HEK293T (cell line): Measurements from ENCODE around the gene RTN1.

ENCODE experiments used
- CTCF ChIA-PET: fragments of 350-600 bp; formaldehyde crosslinking; extraction: SDS; loops from one replicate; lab custom pipeline; 2021; ENCODE audit warnings: antibody characterized with exemption, inconsistent platforms; lab: Yijun Ruan, JAX
- POLR2A ChIA-PET: fragments of 350-600 bp; formaldehyde crosslinking; extraction: SDS; loops from one replicate; lab custom pipeline; 2020; ENCODE audit warnings: antibody characterized with exemption, inconsistent platforms; lab: Yijun Ruan, JAX
- DNase-seq: peaks from one replicate; pipeline ENCODE4 v3.0.0; 2012; ENCODE audit warnings: mixed read lengths; ENCODE audit errors: extremely low spot score
- ARNT ChIP-seq: fragments of 450-650 bp; IDR thresholded peaks from 2 replicates; pipeline ENCODE4 v1.6.1; 2017; ENCODE audit warnings: mild to moderate bottlenecking
- BHLHE40 ChIP-seq: fragments of 450-650 bp; IDR thresholded peaks from 2 replicates; pipeline ENCODE4 v1.6.1; 2016; ENCODE audit warnings: mild to moderate bottlenecking, moderate library complexity, borderline replicate concordance
- CTBP1 ChIP-seq: fragments of 450-650 bp; IDR thresholded peaks from 2 replicates; pipeline ENCODE4 v1.6.1; 2016; ENCODE audit warnings: borderline replicate concordance
- ELF4 ChIP-seq: fragments of 450-650 bp; IDR thresholded peaks from 2 replicates; pipeline ENCODE4 v1.6.1; 2017; ENCODE audit warnings: antibody characterized with exemption
- FOXA1 ChIP-seq: fragments of 450-650 bp; IDR thresholded peaks from 2 replicates; pipeline ENCODE4 v1.6.1; 2016; ENCODE audit warnings: mild to moderate bottlenecking
- FOXK2 ChIP-seq: fragments of 450-650 bp; IDR thresholded peaks from 2 replicates; pipeline ENCODE4 v1.6.1; 2016; ENCODE audit warnings: mild to moderate bottlenecking
- FOXM1 ChIP-seq: fragments of 450-650 bp; IDR thresholded peaks from 2 replicates; pipeline ENCODE4 v1.6.1; 2017; ENCODE audit warnings: mild to moderate bottlenecking, borderline replicate concordance
- HDGF ChIP-seq: fragments of 450-650 bp; IDR thresholded peaks from 2 replicates; pipeline ENCODE4 v1.6.1; 2017; ENCODE audit warnings: antibody characterized with exemption, borderline replicate concordance
- L3MBTL2 ChIP-seq: fragments of 450-650 bp; conservative IDR thresholded peaks from 2 replicates; pipeline ENCODE4 v1.6.1; 2016; ENCODE audit warnings: mild to moderate bottlenecking
- LEF1 ChIP-seq: fragments of 450-650 bp; IDR thresholded peaks from 2 replicates; pipeline ENCODE4 v1.6.1; 2017; ENCODE audit warnings: mild to moderate bottlenecking, borderline replicate concordance
- NFRKB ChIP-seq: fragments of 450-650 bp; IDR thresholded peaks from 2 replicates; pipeline ENCODE4 v1.6.1; 2016; ENCODE audit warnings: mild to moderate bottlenecking, moderate library complexity
- SP1 ChIP-seq: fragments of 450-650 bp; IDR thresholded peaks from 2 replicates; pipeline ENCODE4 v1.6.1; 2017
- SUZ12 ChIP-seq: fragments of 450-650 bp; IDR thresholded peaks from 2 replicates; pipeline ENCODE4 v1.6.1; 2016; ENCODE audit warnings: mild to moderate bottlenecking
- TARDBP ChIP-seq: fragments of 450-650 bp; IDR thresholded peaks from 2 replicates; pipeline ENCODE4 v1.6.1; 2016
- ZNF384 ChIP-seq: fragments of 450-650 bp; IDR thresholded peaks from 2 replicates; pipeline ENCODE4 v1.6.1; 2016
- TF ChIP-seq, protein P1 (sequence below): fragments of 450-650 bp; IDR thresholded peaks from 2 replicates; pipeline ENCODE4 v1.6.1; 2016

The RTN1 gene

DNA sequence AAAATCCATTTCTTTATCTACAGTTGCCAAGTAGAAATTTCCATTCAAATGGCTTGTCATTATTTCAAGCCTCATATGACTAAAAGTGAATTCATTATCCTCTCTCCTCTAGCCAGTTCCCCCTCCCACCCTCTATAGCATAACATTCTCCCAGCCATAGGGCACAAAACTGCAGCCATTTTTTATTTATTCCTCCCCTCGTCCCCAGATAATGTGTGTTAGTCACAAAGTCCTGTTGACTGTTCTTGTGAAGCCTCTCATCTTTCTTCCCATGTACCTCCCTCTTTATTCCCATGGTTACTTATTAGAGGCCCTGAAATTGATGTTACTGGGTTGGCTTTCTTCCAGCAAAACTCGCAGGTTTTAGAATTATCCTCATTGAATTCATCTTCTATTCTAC lies 13.2 kb downstream of the RTN1 start:
- DNase-seq, result no peak
- CTCF ChIA-PET, result interaction anchor here (0.9 kb wide), 1 partner anchor 12 kb away, joined by 3 read pairs; no protein-coding TSS in a partner anchor
- POLR2A ChIA-PET, result no interaction called here

DNA sequence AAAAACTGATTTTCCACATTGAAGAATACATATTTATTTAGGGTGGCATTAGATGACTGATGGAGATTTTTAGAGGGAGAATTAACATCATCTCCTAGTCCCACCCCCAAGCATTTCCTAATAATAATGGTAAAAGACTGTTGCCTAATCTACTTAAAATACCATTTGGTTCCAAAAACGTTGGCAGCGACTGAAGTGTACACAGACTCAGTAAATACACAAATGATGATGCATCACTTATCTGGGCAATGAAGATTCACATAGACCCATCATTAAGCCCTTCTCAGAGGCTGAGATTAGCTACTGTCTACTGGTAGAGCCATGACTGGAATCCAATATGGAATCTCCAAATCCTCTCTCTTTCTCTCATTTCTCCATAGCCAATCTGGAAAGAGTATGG lies 18.2 kb downstream of the RTN1 start:
- no peak for TF ChIP-seq FOXK2
- TF ChIP-seq SP1, result no peak
- no peak for TF ChIP-seq FOXM1
- no peak for TF ChIP-seq ELF4
- ChIA-PET POLR2A (no interaction called here), CTCF (no interaction called here)
- no peak for DNase-seq

More for the DNA sequence above, 13.2 kb downstream of the RTN1 start:
- no peak for TF ChIP-seq HDGF
- no peak for TF ChIP-seq TARDBP
- no peak for TF ChIP-seq FOXA1
- TF ChIP-seq ARNT, result no peak
- TF ChIP-seq ELF4, result no peak
- no peak for TF ChIP-seq LEF1
- no peak for TF ChIP-seq FOXM1
- TF ChIP-seq BHLHE40, result no peak
- TF ChIP-seq L3MBTL2, result no peak
- TF ChIP-seq FOXK2, result no peak
- TF ChIP-seq NFRKB, result no peak
- no peak for TF ChIP-seq SUZ12

DNA sequence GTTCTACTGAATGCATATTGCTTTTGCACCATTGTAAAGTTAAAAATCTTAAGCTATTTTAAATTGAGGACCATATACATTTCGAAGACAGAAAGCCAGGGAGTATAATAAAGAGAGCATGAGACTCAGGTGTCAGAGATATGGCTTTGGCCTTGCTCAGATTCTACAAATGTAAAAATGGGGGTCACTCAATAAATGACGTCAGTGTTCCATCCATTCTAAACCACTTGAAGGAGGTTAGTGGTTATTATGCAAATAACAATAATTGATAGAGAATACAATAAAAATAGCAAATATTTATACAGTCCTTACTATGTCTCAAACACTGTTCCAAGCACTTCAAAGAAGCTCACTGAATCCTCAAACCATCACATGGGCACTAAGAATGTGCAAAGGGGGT lies 20.1 kb downstream of the RTN1 start:
- ChIA-PET POLR2A (no interaction called here), CTCF (no interaction called here)
- TF ChIP-seq FOXA1 (no peak), ARNT (no peak), NFRKB (no peak), SP1 (no peak), ELF4 (no peak), ZNF384 (no peak), FOXM1 (no peak), CTBP1 (no peak), HDGF (no peak), TARDBP (no peak), LEF1 (no peak), L3MBTL2 (no peak), SUZ12 (no peak), FOXK2 (no peak), BHLHE40 (no peak)
- TF ChIP-seq, protein P1, sequence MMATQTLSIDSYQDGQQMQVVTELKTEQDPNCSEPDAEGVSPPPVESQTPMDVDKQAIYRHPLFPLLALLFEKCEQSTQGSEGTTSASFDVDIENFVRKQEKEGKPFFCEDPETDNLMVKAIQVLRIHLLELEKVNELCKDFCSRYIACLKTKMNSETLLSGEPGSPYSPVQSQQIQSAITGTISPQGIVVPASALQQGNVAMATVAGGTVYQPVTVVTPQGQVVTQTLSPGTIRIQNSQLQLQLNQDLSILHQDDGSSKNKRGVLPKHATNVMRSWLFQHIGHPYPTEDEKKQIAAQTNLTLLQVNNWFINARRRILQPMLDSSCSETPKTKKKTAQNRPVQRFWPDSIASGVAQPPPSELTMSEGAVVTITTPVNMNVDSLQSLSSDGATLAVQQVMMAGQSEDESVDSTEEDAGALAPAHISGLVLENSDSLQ, result no peak
- no peak for DNase-seq

DNA sequence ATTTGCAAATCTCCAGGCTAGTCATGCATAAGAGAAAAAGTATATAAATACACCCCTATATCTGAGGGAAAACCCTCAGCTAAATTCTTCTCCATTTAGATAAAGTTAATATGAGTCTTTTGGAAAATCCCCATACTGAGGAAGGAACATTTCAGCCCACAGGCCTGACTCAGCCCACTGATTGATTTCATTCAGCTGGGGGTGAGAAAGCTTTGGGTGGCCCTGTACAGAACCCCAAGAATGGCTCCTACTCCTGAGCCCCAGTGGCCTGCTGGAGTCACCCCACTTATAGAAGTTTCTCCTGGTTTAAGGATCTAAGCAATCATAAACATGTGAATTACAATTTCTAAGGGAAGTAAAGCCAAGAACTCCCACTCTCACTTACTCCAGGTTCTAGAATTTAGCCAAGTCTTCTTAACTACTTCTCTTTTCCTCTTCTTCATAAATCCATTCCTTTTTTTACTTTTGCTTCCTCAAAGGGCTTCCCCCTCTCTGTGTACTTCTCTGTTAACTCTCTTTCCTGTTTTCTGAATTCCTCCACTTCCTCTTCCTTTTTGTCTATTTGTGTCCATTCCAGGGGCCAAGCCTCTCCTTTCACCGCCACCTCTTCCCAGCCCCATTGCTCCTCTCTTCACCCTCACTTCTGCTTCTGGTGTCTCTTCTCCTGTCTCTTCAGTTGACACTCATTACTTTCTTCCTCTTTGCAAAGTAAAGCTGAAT lies 21.0 kb downstream of the RTN1 start:
- CTCF ChIA-PET, result no interaction called here
- POLR2A ChIA-PET, result no interaction called here
- no peak for DNase-seq
- TF ChIP-seq FOXK2, result no peak
- TF ChIP-seq SP1, result no peak
- TF ChIP-seq L3MBTL2, result no peak
- TF ChIP-seq HDGF, result no peak
- no peak for TF ChIP-seq ELF4
- no peak for TF ChIP-seq CTBP1
- TF ChIP-seq, protein P1, result no peak
- TF ChIP-seq LEF1, result no peak
- no peak for TF ChIP-seq BHLHE40
- TF ChIP-seq SUZ12, result no peak
- no peak for TF ChIP-seq TARDBP
- no peak for TF ChIP-seq ARNT

DNA sequence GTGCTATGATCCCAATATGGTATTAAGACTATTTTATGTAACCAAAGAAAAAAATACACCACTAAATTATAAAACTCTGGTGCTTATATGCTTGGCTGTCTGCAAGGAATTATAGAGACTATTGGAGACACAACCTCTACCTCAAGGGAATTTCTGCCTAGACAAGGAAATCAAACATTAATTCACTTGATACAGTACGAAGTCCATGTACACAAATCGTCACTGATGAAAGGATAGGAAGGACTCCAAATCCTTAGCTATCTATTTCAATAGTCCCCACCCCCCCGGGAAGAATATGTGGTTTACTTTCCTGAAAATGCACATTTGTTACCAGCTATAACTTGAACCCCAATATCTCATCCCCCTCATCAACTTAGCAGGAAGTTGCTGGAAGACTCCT lies 21.9 kb downstream of the RTN1 start:
- no peak for DNase-seq
- ChIA-PET CTCF (no interaction called here), POLR2A (no interaction called here)
- TF ChIP-seq, protein P1, result no peak
- no peak for TF ChIP-seq FOXK2

DNA sequence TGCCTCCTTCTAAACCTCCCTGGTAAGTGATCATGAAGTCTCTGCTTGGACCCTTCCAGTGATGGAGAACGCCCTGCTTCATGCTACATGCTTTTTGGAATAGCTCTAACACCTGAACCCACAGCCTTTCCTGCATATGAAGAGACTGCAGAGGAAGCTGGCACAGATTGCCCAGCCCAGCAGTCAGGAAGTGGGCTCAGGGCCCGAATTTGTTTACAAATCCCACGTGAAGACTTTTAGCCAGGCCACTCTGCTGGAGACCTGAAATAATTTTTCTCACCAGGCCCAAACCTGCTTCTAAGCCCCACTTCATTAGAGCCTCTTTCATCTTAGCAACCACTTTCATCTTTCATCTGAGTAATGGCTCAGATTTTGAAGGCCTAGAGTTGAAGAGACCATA lies 22.9 kb downstream of the RTN1 start:
- TF ChIP-seq BHLHE40, result no peak
- no peak for TF ChIP-seq CTBP1
- TF ChIP-seq LEF1, result no peak
- no peak for TF ChIP-seq FOXM1
- TF ChIP-seq L3MBTL2, result no peak
- POLR2A ChIA-PET, result no interaction called here
- CTCF ChIA-PET, result no interaction called here
- no peak for DNase-seq

GRCh38 chr14:59846595-59846994 lies 24.0 kb downstream of the RTN1 start:
- DNase-seq, result no peak
- no peak for TF ChIP-seq TARDBP
- TF ChIP-seq, protein P1, result no peak
- TF ChIP-seq ARNT, result no peak
- TF ChIP-seq L3MBTL2, result no peak
- TF ChIP-seq SP1, result no peak
- TF ChIP-seq LEF1, result no peak
- no peak for TF ChIP-seq ZNF384
- no peak for TF ChIP-seq NFRKB
- no peak for TF ChIP-seq HDGF
- TF ChIP-seq ELF4, result no peak
- no peak for TF ChIP-seq CTBP1
- TF ChIP-seq SUZ12, result no peak
- TF ChIP-seq BHLHE40, result no peak
- no peak for TF ChIP-seq FOXK2
- no peak for TF ChIP-seq FOXM1
- TF ChIP-seq FOXA1, result no peak
- CTCF ChIA-PET, result no interaction called here
- POLR2A ChIA-PET, result no interaction called here
